NCI-H446 (cell line): ENCODE measurements around the gene KIR3DL2.
"Not testable (repeated sequence)": the region's sequence is repeated elsewhere in the genome, so short reads cannot be mapped to it uniquely, and the experiment has no call there.

Experiments used
- DNase-seq, 2 experiments: peaks; one replicate each; lab custom pipeline; 2025; lab: John Stamatoyannopoulos, UW

Gene KIR3DL2

DNA sequence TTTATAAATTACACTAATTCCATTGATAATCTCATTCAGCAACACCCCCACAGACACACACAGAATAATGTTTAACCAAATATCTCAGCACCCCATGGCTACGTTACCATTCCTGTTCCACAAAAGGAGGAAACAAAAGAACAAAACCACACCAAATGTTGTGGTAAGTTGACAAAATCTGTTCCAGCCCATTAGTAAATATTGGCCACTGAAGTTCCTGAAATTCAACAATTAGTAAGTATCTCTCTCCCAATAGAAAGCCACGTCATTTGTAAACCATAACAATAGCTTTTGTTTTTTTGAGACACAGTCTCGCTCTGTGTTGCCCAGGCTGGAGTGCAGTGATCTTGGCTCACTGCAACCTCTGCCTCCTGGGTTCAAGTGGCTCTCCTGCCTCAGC, 21.5 kb downstream of the KIR3DL2 start:
- DNase-seq: no peak

DNA sequence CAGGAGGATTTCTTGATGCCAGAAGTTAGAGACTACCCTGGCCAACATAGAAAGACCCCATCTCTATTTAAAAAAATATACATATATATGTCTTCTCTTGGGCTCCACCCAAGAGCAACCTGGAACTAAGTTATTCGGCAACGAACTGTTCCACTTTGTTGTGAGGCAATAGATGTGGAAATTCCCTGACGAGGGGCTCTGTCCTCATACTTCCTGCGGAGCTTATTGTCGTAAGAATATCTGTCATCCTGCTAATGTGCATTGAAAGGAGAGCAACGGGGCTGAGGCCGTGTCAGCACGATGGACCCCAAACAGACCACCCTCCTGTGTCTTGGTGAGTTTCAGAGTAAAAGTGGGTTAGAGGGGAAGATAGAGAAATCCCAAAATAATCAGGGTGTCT, 23.7 kb downstream of the KIR3DL2 start, which contains the start of gene FCAR:
FCAR (plus strand) TSS at position 246 of the 400 bp plus-strand sequence; CDS start at position 301, 55 bp downstream.
- DNase-seq: no peak

DNA sequence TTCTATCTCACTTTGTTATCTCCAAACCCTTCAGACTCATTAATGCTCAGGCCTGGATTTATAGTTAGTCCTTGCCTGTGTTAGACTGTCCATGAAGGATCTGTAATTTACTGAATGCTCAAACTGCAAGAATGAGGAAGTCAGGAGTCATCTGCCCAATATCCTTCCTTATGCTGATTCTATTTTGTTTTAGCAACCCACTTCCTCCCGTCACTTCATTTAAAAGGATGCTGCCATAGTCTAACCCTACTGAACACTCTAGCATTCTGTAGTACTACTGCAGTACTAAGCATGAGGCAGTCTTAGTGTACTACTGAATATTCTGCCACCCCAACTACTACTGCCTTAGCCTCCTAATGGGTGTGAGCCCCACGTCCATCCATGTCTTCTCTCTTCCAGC, 25.3 kb downstream of the KIR3DL2 start:
- no peak for DNase-seq

DNA sequence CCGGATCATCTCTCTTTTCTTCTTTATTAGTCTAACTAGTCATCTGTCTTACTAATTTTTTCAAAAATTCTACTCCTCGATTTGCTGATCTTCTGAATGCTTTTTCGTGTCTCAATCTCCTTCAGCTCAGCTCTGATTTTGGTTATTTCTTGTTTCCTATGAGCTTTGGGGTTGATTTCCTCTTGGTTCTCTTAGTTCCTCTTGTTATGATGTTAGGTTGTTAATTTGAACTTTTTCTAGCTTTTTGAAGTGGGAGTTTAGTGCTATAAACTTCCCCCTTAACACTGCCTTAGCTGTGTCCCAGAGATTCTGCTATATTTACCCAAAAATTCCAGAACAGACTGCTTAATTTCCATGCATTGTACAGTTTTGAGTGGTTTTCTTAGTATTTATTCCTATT, 27.2 kb downstream of the KIR3DL2 start:
- DNase-seq: no peak

DNA sequence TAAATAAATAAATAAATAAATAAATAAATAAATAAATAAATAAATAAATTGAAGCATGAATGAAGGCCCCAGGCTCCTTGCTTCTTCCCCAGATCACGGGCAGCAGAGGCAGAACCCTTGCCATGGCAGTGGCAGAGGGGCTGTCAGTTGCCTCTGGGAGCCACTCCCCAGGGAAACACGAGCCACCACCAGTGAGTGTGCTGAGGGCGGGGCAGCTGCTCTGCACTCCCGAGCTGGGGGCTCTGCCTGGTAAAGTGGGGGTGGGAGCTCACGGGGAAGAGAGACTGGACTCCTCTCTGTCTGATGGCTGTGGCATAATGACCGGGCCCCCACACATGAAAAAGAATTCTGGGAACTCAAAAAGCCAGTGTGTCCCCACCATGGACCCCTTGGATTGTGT, 31.6 kb downstream of the KIR3DL2 start:
- DNase-seq: no peak

DNA sequence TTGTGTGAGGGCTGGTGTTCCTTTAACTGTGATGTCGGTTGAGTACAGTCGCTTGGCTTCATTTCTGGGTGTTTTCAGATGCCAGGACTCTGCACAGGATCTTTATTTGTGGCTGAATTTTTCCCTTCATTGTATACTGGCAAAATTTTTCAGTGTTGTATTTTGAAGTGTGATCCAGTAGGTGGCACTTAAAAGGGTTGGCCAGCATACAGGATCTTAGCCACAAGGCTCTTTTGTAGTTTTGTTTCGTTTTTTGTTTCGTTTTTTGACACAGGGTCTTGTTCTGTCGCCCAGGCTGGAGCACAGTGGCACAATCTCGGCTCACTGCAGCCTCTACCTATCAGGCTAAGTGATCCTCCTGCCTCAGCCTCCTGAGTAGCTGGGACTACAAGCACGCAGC, 32.5 kb downstream of the KIR3DL2 start:
- no peak for DNase-seq

DNA sequence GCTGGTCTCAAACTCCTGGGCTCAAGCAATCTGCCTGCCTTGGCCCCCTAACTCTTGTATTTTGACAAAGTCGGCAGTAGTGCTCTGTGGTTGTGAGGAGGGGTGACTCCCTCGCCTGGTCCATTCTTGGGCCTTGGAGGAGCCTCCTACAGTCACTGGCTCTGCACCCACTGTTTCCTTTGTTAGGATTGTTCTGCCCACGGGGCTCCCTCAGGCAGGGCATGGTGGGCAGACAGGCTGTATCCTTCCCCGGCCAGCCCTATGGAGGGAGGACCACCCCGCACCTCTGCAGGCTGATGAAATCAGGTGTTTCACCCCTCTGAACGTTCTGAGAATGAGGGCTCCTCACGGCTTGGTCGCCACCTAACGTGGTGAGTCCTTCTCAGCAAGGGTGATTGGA, 33.0 kb downstream of the KIR3DL2 start:
- DNase-seq: no peak

DNA sequence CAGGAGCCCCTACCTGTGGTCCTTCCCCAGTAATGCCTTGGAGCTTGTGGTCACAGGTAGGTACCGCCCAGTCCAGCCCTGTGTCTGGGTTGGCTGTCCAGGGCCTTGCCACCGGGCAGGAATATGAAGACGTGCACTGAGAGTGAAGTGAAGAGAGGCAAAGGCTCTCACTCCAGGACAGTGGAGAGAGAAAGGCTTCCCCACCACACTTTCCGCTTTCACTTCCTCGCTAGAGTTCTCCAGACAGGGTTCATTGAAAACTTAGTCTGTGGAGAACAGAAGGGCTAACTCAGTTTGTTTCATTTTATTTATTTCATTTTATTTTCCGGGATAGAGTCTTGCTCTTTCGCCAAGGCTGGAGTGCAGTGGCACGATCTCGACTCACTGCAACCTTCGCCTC, 38.0 kb downstream of the KIR3DL2 start:
- DNase-seq: no peak

DNA sequence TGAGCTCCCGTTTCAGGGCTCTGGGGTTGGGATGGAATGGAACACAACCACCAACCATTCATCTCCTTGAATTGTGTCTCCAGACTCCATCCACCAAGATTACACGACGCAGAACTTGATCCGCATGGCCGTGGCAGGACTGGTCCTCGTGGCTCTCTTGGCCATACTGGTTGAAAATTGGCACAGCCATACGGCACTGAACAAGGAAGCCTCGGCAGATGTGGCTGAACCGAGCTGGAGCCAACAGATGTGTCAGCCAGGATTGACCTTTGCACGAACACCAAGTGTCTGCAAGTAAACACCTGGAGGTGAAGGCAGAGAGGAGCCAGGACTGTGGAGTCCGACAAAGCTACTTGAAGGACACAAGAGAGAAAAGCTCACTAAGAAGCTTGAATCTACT, 39.3 kb downstream of the KIR3DL2 start:
- no peak for DNase-seq

DNA sequence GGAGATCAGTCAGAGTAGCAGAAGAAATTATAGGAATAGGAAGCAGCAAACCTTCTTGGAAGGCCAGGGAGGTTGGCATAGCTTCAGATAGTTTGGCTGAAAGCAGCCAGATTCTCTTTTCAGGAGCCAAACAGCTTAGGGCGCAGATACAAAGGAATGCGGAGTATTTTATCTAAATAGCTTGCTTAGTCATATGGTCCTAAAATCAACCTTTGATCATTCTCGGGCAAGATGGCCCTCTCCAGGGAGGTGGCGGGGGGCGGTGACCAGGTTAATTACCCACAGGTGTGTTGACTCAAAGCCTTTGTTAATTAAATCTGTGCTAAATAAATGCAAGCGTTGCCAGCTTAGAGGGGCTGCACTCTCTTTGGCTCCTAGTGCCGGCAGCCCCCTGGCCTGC, 43.2 kb downstream of the KIR3DL2 start:
- no peak for DNase-seq

DNA sequence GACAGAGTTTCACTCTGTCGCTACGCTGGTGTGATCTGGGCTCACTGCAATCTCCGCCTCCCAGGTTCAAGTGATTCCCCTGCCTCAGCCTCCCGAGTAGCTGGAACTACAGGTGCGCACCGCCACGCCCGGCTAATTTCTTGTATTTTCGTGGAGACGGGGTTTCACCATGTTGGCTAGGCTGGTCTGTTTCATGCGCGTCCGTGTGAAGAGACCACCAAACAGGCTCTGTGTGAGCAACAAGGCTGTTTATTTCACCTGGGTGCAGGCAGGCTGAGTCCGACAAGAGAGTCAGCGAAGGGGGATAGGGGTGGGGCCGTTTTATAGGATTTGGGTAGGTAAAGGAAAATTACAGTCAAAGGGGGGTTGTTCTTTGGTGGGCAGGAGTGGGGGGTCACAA, 43.9 kb downstream of the KIR3DL2 start:
- not testable (repeated sequence) for DNase-seq

DNA sequence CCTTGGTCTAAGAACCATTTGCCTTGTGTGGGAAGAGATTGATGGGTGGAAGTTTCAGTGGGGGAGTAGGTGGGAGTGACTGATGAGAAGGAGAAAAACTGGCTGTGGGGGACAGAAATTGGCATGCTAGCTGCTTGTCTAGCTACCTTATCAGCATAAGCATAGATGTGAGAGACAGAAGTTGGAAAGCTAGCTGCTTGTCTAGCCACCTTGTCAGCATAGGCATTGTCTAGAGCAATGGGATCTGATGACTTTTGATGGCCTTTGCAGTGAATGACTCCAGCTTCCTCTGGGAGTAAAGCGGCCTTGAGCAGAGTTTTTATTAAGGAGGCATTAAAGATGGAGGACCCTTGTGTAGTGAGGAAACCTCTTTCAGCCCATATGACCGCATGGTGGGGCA, 45.8 kb downstream of the KIR3DL2 start:
- DNase-seq: no peak

DNA sequence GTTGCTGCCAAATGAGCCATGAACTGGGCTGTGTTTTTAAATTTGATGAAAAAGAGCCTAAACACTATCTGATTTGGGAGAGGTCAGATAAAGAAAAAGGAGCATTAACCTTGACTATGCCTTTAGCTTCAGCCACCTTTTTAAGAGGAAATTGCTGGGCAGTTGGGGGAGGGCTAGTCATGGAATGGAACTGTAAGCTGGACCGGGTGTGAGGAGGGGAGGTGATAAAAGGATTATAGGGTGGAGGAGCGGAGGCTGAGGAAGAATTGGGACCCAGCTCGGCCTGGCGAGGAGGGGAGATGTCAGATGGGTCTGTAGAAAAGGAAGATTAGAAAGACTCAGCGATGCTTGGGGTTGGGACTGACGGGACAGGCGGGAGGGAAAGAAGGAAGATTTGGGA, 48.4 kb downstream of the KIR3DL2 start:
- DNase-seq: not testable (repeated sequence)

DNA sequence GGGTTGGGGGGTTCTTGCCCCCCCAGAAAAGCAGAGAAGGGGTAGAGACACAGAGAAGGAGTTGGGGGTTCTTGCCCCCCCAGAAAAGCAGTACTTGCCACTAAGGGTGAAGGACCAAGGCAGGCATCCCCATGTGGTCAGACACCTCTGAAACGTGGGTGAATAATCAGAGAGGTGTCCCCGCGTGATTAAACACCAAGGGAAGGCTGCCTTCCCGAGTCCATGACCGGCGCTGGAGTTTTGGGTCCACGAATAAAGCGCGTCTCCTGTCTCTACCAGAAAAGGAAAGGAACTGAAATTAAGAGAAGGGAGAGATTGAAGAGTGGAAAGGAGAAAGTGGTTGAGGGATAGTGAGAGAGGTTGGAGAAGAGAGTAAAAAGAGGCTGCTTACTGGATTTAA, 49.4 kb downstream of the KIR3DL2 start:
- not testable (repeated sequence) for DNase-seq

DNA sequence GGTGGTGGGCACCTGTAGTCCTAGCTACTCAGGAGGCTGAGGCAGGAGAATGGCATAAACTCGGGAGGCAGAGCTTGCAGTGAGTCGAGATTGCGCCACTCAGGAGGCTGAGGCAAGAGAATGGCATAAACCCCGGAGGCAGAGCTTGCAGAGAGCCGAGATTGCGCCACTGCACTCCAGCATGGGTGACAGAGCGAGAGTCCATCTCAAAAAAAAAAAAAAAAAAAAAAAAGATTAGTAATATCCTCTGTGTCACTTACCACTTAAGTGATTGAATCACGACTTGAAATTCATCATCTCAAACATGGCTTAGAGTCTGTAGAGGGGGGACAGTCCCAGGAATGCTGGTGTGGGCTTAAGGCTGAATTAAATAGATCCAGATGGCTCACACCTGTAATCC, 50.9 kb downstream of the KIR3DL2 start:
- DNase-seq: not testable (repeated sequence)

DNA sequence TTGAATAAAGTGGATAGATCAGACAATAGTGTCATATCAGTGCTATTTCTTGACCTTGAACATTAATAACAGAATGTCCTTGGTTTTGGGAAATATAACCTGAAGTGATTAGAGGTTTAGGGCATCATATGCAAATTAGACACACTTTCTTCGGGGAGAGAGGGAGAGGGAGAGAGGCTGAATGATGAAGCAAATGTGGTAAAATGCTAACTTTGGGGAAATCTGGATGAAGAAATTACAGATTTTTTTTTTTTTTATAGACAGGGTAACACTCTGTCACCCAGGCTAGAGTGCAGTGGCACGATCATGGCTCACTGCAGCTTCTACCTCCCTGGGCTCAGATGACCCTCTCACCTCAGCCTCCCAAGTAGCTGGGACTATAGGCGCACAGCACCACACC, 51.8 kb downstream of the KIR3DL2 start:
- no peak for DNase-seq

DNA sequence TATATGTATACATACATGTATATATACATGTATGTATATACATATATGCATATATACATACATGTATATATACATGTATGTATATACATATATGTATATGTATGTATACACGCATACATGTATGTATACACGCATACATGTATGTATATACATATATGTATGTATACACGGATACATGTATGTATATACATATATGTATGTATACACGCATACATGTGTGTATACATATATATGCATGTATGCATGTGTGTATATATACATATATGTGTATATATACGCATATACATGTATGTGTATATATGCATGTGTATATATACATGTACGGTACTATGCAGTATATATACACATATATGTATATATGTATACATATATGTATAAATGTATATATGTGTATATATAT, 53.1 kb downstream of the KIR3DL2 start:
- DNase-seq: no peak

DNA sequence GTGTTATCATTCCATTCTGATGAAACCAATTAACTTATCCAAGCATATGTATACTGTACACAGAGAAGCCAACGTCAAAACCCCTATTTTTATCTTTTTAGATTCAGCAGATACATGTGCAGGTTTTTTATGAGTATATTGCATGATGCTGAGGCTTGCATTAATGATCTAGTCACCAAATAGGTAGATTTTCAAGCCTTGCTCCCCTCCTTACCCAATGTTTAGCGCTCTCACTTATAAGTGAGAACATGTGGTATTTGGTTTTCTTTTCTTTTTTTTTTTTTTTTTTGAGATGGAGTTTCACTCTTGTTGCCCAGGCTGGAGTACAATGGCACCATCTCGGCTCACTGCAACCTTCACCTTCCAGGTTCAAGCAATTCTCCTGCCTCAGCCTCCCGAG, 54.0 kb downstream of the KIR3DL2 start:
- not testable (repeated sequence) for DNase-seq

DNA sequence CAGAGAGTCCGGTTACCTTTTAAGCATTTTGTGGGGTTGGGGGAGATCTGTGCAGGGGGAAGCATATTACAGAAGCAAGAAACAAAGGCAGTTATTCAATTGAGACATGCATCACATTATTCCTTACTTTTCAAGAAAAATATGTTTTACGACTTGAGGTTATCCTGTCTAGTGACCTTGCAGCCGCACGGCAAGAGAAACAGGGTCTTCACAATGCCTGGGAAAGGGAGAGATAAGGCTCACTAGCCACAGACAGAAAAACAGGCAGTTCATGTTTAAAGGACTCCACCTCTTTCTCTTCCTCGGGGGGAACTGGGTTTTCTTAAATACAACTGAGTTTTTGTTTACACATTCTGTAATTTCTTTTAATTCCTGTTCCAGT, 55.2 kb downstream of the KIR3DL2 start:
- DNase-seq: no peak

DNA sequence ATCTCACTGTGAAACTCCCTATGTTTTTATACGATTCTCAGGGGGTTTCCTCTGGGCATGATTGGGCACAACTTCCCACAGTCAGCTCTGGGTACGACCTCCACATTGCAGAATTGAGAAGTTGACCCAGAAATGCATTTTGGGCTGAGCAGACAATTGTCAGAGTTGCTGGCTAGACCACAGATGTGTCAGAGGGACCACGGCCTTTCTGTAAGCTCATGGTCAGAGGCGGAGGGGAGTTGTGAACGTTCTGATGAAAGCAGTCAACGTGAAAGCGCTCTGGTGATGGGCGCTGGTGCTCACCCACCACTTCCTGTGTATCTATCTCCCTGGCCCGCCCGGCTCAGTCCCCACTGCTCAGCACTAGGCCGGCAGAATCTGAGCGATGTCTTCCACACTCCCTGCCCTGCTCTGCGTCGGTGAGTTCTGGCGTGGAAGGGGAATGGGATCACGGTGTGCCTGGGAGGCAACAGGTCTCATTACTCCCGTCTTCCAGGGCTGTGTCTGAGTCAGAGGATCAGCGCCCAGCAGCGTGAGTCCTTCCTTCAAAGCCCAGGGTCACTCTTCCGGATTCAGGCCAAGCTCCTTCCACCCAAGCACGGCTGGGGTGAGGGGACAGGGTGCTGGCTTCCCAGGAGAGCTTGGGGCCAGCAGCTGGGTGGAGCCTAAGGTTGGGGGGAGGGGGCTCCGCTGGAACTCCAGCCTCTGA, 55.7 kb downstream of the KIR3DL2 start, which contains the start of gene NCR1:
NCR1 (plus strand) TSS at position 346 of the 709 bp plus-strand sequence; CDS start at position 386, 40 bp downstream.
- no peak for DNase-seq

DNA sequence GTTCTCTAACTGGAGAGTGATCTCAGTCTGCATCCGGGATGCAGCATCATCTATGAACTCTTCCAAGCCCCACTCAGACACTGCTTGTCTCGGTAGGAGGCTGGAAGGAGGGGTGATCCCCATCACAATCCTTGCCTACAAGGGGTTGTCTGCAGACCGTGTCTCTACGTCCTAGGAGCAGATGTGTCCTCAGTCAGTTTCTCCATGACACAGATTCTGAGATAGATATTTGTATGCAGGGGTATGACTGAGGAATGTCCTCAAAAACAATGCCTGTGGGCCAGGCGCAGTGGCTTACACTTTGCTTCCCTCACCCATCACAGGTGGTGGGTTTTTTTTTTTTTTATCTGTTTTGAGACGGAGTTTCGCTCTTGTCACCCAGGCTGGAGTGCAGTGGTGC, 56.6 kb downstream of the KIR3DL2 start:
- DNase-seq: no peak

DNA sequence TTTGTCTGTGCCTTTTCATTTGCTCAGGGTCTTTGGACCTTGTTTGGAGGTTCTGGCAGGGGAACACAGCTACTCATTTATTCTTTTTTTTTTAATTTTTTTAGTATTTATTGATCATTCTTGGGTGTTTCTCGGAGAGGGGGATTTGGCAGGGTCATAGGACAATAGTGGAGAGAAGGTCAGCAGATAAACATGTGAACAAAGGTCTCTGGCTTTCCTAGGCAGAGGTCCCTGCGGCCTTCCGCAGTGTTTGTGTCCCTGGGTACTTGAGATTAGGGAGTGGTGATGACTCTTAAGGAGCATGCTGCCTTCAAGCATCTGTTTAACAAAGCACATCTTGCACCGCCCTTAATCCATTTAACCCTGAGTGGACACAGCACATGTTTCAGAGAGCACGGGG, 57.7 kb downstream of the KIR3DL2 start:
- not testable (repeated sequence) for DNase-seq
